ENCODE results near the gene IRGC. TPM values are rescaled to one million over a fixed set of nuclear protein-coding genes. Genes with fewer than 3 reads are reported as not detected.
"Not testable (repeated sequence)": the region's sequence is repeated elsewhere in the genome, so short reads cannot be mapped to it uniquely, and the experiment has no call there.

IRGC gene
- total RNA-seq, 2 experiments from 2014 or later: not detected

DNA sequence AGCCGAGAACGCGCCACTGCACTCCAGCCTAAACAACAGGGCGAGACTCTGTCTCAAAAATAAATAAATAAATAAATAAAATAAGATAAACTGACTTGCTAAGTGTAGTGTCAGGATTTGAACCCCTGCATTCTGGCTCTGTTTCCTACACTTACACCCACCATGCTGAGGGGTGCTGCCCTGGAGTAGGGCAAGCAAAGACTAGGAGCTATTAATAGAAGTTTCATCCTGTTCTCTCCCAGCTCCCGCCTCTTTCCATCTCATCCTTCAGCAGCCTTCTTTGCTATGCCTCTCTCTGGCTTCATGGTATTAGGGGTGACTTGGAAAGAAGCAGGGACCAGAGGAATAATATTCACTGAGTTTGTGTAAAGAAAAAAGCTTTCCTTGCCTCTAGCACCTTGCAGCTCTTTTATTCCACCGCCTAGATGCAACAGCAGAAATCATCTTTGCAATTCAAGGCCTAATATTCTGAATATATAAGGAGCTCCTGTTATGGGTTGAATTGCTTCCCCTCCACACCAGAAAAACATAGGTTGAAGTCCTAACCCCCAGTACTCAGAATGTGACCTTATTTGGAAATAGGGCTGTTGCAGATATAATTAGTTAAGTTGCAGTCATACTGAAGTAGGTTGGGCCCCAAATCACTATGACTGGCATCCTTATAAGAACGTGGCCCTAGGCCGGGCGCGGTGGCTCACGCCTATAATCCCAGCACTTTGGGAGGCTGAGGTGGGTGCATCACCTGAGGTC lies 37.2 kb upstream of the IRGC start:
- no peak for DNase-seq
- no peaks in the 10 kb centered on the region for H3K36me3 Mint-ChIP-seq
- no peaks in the 10 kb centered on the region for H3K9me3 Mint-ChIP-seq
- H3K27ac Mint-ChIP-seq: no peak overlapping the region
- ChIA-PET CTCF (interaction anchor here (0.8 to 1.4 kb wide), 4 partner anchors 10 to 232 kb away, joined by 3 to 7 read pairs (median 3); partner anchors contain the start of gene PLAUR), POLR2A (no interaction called here)
- H3K4me3 Mint-ChIP-seq: no peak overlapping the region
- H3K4me1 Mint-ChIP-seq (ENCODE audit: low read depth): peaks cover 11% of the 10 kb centered on the region
- intact Hi-C loops (cut with micrococcal nuclease): no loop called here
- no peaks in the 10 kb centered on the region for H3K27me3 Mint-ChIP-seq

GRCh38 chr19:43681821-43682220 lies 34.1 kb upstream of the IRGC start:
- no peak overlapping the region for H3K27ac Mint-ChIP-seq
- ChIA-PET CTCF (no interaction called here), POLR2A (no interaction called here)
- intact Hi-C loops (cut with micrococcal nuclease): no loop called here
- H3K9me3 Mint-ChIP-seq: no peaks in the 10 kb centered on the region
- H3K4me1 Mint-ChIP-seq (ENCODE audit: low read depth): peaks cover 1% of the 10 kb centered on the region
- DNase-seq: no peak
- H3K36me3 Mint-ChIP-seq: no peaks in the 10 kb centered on the region
- no peak overlapping the region for H3K4me3 Mint-ChIP-seq
- no peaks in the 10 kb centered on the region for H3K27me3 Mint-ChIP-seq

DNA sequence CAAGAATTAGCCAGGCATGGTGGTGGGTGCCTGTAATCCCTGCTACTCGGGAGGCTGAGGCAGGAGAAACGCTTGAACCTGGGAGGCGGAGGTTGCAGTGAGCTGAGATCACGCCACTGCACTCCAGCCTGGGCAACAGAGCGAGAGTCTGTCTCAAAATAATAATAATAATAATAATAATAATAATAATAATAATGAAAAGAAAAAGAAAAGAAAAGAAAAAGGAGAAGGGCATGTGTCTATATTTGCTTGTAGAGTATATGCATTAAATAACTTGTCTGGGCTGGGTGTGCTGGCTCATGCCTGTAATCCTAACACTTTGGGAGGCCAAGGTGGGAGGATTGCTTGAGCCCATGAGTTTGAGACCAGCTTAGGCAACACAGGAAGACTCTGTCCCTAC lies 33.6 kb upstream of the IRGC start:
- H3K27me3 Mint-ChIP-seq; H3K4me3 Mint-ChIP-seq; H3K9me3 Mint-ChIP-seq; POLR2A ChIA-PET; DNase-seq; H3K27ac Mint-ChIP-seq; H3K4me1 Mint-ChIP-seq (ENCODE audit: low read depth); H3K36me3 Mint-ChIP-seq; intact Hi-C loops (cut with micrococcal nuclease): not testable (repeated sequence)
- CTCF ChIA-PET: interaction anchor here (0.8 kb wide), 1 partner anchor 16 kb away, joined by 3 read pairs; no protein-coding TSS in a partner anchor

DNA sequence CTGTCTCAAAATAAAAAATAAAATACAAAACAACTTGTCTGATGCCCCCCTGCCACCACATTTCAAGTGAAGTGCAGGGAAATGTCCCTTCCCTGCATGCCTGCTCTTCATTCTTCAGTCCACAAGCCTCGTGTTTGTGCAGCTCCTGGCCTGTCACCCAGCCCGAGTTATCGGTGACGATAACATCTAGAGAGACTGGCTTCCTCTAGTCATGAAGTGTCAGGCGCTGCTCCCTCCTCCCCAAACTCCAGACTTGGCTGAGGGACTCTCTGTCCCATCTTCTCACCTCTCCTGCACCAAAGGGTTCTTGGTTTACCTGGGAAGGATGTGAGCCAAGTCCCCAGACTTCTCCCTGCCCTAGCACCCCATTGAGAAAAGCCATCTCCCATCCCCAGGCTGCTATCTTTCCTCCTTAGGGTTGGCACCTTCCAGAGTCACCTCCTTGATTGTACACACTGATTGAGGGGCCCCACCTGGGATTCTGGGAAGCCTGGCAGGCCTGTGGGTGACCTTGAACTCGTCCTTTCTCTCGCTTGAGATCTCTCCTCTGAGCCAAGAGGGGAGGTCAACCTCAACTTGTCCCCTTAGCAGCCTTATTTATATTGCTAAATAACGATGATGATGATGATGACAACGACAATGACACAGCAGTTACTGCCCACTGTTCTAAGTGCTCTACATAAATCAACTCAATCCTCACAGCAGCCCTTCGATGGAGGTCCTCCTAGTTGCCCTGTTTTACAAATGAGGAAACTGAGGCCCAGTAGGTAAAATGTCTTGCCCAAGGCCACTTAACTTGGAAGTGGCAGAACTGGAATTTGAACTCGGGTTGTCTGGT lies 32.8 kb upstream of the IRGC start:
- Mint-ChIP-seq H3K9me3 (no peaks in the 10 kb centered on the region), H3K4me3 (no peak overlapping the region), H3K27me3 (no peaks in the 10 kb centered on the region), H3K27ac (no peak overlapping the region), H3K4me1 (ENCODE audit: low read depth) (peaks cover 3% of the 10 kb centered on the region), H3K36me3 (no peaks in the 10 kb centered on the region)
- POLR2A ChIA-PET: no interaction called here
- intact Hi-C loops (cut with micrococcal nuclease): no loop called here
- no peak for DNase-seq
- CTCF ChIA-PET: interaction anchor here (0.8 kb wide), 1 partner anchor 15 kb away, joined by 3 read pairs; no protein-coding TSS in a partner anchor

DNA sequence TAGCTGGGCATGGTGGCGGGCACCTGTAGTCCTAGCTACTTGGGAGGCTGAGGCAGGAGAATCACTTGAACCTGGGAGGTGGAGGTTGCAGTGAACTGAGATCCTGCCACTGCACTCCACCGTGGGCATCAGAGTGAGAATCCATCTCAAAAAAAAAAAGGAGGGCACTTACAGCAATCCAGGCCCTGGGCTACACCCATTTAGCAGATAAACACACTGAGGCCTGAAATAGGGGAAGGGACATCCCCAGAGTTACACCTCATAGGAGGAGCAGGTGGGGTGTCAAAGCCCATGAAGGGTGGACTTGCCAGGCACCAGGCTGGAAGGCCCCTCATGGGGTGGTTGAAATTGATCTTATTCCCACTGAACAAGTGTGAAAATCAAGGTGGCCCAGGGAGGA lies 32.0 kb upstream of the IRGC start:
- intact Hi-C loops (cut with micrococcal nuclease): no loop called here
- Mint-ChIP-seq H3K4me3 (no peak overlapping the region), H3K9me3 (no peaks in the 10 kb centered on the region), H3K36me3 (no peaks in the 10 kb centered on the region), H3K27ac (no peak overlapping the region), H3K4me1 (ENCODE audit: low read depth) (peaks cover 3% of the 10 kb centered on the region), H3K27me3 (no peaks in the 10 kb centered on the region)
- CTCF ChIA-PET: no interaction called here
- POLR2A ChIA-PET: no interaction called here
- no peak for DNase-seq

DNA sequence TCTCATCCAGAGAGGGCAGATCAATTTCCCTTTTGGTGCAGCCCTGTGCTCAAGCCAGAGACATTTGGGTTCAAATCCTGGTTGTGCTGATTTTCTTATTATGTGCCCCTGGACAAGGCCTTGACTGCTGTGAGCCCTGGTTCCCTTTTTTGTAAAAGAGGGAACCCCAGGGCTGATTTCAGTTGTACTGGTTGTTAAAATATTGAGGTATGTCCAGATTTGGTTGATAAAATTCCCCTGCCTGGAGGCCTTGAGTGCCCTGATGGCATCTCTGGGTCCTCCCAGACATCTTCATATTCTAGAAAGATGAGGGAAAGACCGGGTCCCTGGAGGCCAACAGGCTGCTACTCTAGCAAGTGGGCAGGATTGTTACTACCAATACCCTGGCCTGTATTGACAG lies 31.6 kb upstream of the IRGC start:
- Mint-ChIP-seq H3K4me1 (ENCODE audit: low read depth) (peaks cover 3% of the 10 kb centered on the region), H3K27ac (no peak overlapping the region), H3K36me3 (no peaks in the 10 kb centered on the region), H3K27me3 (no peaks in the 10 kb centered on the region), H3K9me3 (no peaks in the 10 kb centered on the region), H3K4me3 (no peak overlapping the region)
- no peak for DNase-seq
- POLR2A ChIA-PET: no interaction called here
- CTCF ChIA-PET: no interaction called here
- intact Hi-C loops (cut with micrococcal nuclease): no loop called here

- H3K4me3 Mint-ChIP-seq: no peak overlapping the region
- peaks cover 21% of the 10 kb centered on the region for H3K9me3 Mint-ChIP-seq
- H3K27ac Mint-ChIP-seq: no peak overlapping the region
- H3K36me3 Mint-ChIP-seq: peaks cover 12% of the 10 kb centered on the region
- DNase-seq: no peak
- peaks cover 3% of the 10 kb centered on the region for H3K4me1 Mint-ChIP-seq (ENCODE audit: low read depth)
- intact Hi-C loops (cut with micrococcal nuclease): no loop called here
- ChIA-PET CTCF (no interaction called here), POLR2A (no interaction called here)
- no peaks in the 10 kb centered on the region for H3K27me3 Mint-ChIP-seq
These were observed 28.2 kb upstream of the IRGC start for GRCh38 chr19:43687660-43687997.

DNA sequence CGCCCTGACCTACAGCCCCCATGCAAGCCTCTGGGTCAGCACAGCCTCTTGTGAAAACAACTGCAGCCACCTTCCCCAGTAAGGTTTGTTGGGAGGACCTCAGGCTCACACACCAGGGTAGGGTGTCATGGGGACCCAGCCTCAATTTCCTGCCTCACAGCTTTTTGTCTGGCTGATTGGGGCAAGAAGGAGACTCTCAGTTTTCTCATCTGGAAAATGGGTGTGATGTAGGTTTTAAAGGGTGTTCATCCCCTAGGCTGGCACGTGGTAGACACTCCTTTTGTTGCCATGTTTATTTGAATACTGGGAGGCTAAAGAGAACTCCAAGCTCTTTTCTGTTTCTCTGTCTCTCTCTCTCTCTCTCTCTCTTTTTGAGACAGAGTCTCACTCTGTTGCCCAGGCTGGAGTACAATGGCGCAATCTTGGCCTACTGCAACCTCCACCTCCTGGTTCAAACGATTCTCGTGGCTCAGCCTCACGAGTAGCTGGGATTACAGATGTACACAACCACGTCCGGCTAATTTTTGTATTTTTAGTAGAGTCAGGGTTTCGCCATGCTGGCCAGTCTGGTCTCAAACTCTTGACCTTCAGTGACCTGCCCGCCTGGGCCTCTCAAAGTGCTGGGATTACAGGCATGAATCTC lies 27.7 kb upstream of the IRGC start:
- ChIA-PET CTCF (no interaction called here), POLR2A (no interaction called here)
- Mint-ChIP-seq H3K9me3 (peaks cover 22% of the 10 kb centered on the region), H3K4me3 (no peak overlapping the region), H3K4me1 (ENCODE audit: low read depth) (peaks cover 3% of the 10 kb centered on the region), H3K36me3 (peaks cover 12% of the 10 kb centered on the region), H3K27me3 (no peaks in the 10 kb centered on the region), H3K27ac (no peak overlapping the region)
- intact Hi-C loops (cut with micrococcal nuclease): no loop called here
- DNase-seq: no peak

- H3K27ac Mint-ChIP-seq: no peak overlapping the region
- peaks cover 3% of the 10 kb centered on the region for H3K4me1 Mint-ChIP-seq (ENCODE audit: low read depth)
- intact Hi-C loops (cut with micrococcal nuclease): no loop called here
- H3K4me3 Mint-ChIP-seq: no peak overlapping the region
- peaks cover 25% of the 10 kb centered on the region for H3K9me3 Mint-ChIP-seq
- peaks cover 15% of the 10 kb centered on the region for H3K36me3 Mint-ChIP-seq
- ChIA-PET CTCF (no interaction called here), POLR2A (no interaction called here)
- H3K27me3 Mint-ChIP-seq: peaks cover 2% of the 10 kb centered on the region
- no peak for DNase-seq
These were observed 25.4 kb upstream of the IRGC start for GRCh38 chr19:43690444-43690843.

GRCh38 chr19:43690890-43691289 lies 25.0 kb upstream of the IRGC start:
- ChIA-PET POLR2A (no interaction called here), CTCF (no interaction called here)
- no peak overlapping the region for H3K27ac Mint-ChIP-seq
- peaks cover 15% of the 10 kb centered on the region for H3K36me3 Mint-ChIP-seq
- DNase-seq: no peak
- H3K9me3 Mint-ChIP-seq: peaks cover 25% of the 10 kb centered on the region
- H3K27me3 Mint-ChIP-seq: peaks cover 2% of the 10 kb centered on the region
- intact Hi-C loops (cut with micrococcal nuclease): no loop called here
- H3K4me1 Mint-ChIP-seq (ENCODE audit: low read depth): peaks cover 3% of the 10 kb centered on the region
- no peak overlapping the region for H3K4me3 Mint-ChIP-seq

DNA sequence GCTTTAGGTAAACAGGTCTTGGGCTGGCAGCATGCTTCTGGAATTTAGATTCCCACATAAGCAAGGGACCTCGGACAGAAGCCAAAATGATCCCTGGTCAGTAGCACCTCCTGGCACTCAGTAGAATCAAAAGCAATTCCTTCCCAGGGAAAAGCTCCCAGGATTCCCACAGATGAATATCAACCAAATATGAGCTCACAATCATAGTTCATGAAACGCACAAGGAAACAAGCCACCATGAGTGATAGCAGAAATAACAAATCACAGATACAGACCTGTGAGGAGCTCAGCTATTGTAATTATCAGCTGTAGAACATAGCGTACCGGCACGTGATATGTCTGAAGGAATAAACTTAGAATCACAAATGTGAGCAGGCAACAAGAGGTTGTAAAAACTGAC lies 24.1 kb upstream of the IRGC start:
- no peak for DNase-seq
- intact Hi-C loops (cut with micrococcal nuclease): no loop called here
- peaks cover 15% of the 10 kb centered on the region for H3K36me3 Mint-ChIP-seq

GRCh38 chr19:43692385-43692784 lies 23.5 kb upstream of the IRGC start:
- intact Hi-C loops (cut with micrococcal nuclease): no loop called here
- Mint-ChIP-seq H3K27ac (no peak overlapping the region), H3K4me3 (no peak overlapping the region), H3K4me1 (ENCODE audit: low read depth) (no peaks in the 10 kb centered on the region), H3K27me3 (peaks cover 2% of the 10 kb centered on the region), H3K36me3 (peaks cover 15% of the 10 kb centered on the region), H3K9me3 (peaks cover 31% of the 10 kb centered on the region)
- no peak for DNase-seq
- POLR2A ChIA-PET: no interaction called here
- CTCF ChIA-PET: no interaction called here

More for the DNA sequence above, 24.1 kb upstream of the IRGC start:
- POLR2A ChIA-PET: no interaction called here
- Mint-ChIP-seq H3K4me3 (no peak overlapping the region), H3K4me1 (ENCODE audit: low read depth) (peaks cover 3% of the 10 kb centered on the region), H3K27me3 (peaks cover 2% of the 10 kb centered on the region), H3K9me3 (peaks cover 31% of the 10 kb centered on the region), H3K27ac (no peak overlapping the region)
- CTCF ChIA-PET: no interaction called here
